Pancreas (tissue), 10 donors: ENCODE results near the gene CRYGN. TPM values are rescaled to one million over a fixed set of nuclear protein-coding genes. Genes with fewer than 3 reads are reported as not detected.
A peak's percentile ranks its signal among the peaks of the same experiment; 100 is the strongest.

Experiments
- ATAC-seq, 4 donors: fragments of 200-7000 bp; cut with Tn5 transposase; one replicate each; pipeline versions ENCODE4 v1.8.0 to v1.9.1; 2020; ENCODE audit warnings: mild to moderate bottlenecking in 4 of 4, moderate library complexity in 4 of 4
- DNase-seq, 6 donors: peaks; one replicate each; pipeline ENCODE4 v3.0.0-alpha.2; 2020
- FAIRE-seq: peaks from 2 replicates; lab custom pipeline; 2012; peaks lifted over from hg19 to GRCh38; lab: Jason Lieb, UNC
- H3K27ac ChIP-seq, 4 donors: fragments of 200-600 bp; sonication (generic); 1 replicate in 3 of 4; 2 replicates in 1 of 4; pipeline versions ENCODE4 v1.5.0 to v1.8.0; 2020
- H3K27me3 ChIP-seq, 4 donors: fragments of 200-600 bp; one replicate each; pipeline ENCODE4 v1.8.0; 2021
- H3K36me3 ChIP-seq, 3 donors: fragments of 200-600 bp; sonication (generic) in 1 of 3; one replicate each; pipeline versions ENCODE4 v1.5.0 to v1.8.0; 2020 to 2021
- H3K4me1 ChIP-seq, 3 donors: fragments of 200-600 bp; one replicate each; pipeline ENCODE4 v1.8.0; 2021
- H3K4me3 ChIP-seq, 4 donors: fragments of 200-600 bp; sonication (generic) in 2 of 4; one replicate each; pipeline versions ENCODE4 v1.5.0 to v1.8.0; 2020 to 2021
- H3K9me3 ChIP-seq, 4 donors: fragments of 200-600 bp; one replicate each; pipeline ENCODE4 v1.8.0; 2021
- WGBS, 2 donors: extraction: QIAGEN DNeasy Blood & Tissue Kit; methylation state at CpG; one replicate each; pipeline ENCODE4 v1.1.7; 2013; 5-methylcytosine and 5-hydroxymethylcytosine counted together
- intact Hi-C, 3 donors: fragments of 100-400 bp; cut with DNase I; formaldehyde crosslinking; loops; one replicate each; pipeline versions ENCODE4 v1.11.1 to v1.14.2; 2022
- polyA plus RNA-seq, 2 donors: library from polyadenylated mRNA; stranded (reverse); fragments of 200-250 nt; gene quantifications; one replicate each; pipeline ENCODE4 v1.2.3, GENCODE V29; 2013
- total RNA-seq, 6 donors: library from RNA; stranded (reverse); fragmentation: NEBNext Ultra II Directional in 4 of 6; extraction: Animal tissue kit (Norgen Biotek cat#: 25700) in 4 of 6; gene quantifications; one replicate each; pipeline versions ENCODE4 v1.2.1 to v1.2.4, GENCODE V29; 2021 to 2023
- TF ChIP-seq, protein P1 (sequence below), 4 donors: fragments of 200-600 bp; sonication (generic) in 3 of 4; IDR thresholded peaks; one replicate each; pipeline versions ENCODE4 v1.5.0 to v1.8.0; 2021; ENCODE audit warnings: antibody characterized with exemption in 4 of 4
- donor health status: healthy with polysubstance abuse.
- donor health status: DM: no; HTN: no; CAD: no; lungs with moderate emphysema.
- donor health status: DM: no; HTN: no; CAD: no.
- donor health status: control.
- donor health status: control.
- donor health status: Bipolar disorder and iron deficiency.
- donor health status: DM: yes; HTN: yes; CAD: no.
- donor health status: DM: no; HTN: no; CAD: no.
- donor health status: DM: no; HTN: no; CAD: no.
- donor health status: DM: yes; HTN: yes; CAD: no.

Gene CRYGN
- total and polyA plus RNA-seq, 8 donors, result 0.07 to 0.18 (median 0.08) TPM; not detected in 4

DNA sequence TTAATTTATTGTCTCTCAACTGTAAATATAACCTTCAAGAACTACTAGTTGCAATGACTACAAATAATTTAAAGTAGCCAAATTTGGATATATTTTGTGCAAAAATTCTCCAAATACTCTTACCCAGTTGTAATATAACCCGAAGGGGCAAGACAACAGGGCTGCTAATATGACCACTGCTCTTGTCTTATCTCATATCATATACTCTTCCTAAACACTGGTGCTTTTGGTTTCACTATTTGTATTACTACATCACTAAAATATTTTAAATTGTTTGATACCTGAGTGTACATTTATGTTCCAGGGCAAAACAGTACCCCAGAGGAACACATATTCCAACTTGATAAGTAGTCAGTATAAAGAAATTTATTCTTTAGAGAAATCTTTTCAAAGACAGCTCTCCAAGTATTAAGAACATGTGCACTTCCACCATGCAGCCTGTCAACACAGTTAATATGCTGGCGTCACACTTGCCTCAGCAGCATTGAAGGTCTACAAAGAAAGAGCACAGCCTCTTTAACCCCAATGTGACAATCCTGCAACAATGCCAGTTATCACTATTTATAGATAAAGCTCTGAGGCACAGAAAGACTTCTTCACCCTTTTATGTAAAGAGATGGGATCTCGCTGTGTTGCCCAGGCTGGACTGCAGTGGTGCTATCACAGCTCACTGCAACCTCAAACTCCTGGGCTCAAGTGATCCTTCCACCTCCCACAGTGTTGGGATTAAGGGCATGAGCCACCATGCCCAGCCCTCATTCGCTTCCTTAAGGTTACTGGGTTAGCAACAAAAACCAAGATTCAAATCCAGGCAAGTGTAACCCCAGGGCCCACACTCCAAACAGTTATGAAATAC lies 41.9 kb upstream of the CRYGN start:
- TF ChIP-seq, protein P1, sequence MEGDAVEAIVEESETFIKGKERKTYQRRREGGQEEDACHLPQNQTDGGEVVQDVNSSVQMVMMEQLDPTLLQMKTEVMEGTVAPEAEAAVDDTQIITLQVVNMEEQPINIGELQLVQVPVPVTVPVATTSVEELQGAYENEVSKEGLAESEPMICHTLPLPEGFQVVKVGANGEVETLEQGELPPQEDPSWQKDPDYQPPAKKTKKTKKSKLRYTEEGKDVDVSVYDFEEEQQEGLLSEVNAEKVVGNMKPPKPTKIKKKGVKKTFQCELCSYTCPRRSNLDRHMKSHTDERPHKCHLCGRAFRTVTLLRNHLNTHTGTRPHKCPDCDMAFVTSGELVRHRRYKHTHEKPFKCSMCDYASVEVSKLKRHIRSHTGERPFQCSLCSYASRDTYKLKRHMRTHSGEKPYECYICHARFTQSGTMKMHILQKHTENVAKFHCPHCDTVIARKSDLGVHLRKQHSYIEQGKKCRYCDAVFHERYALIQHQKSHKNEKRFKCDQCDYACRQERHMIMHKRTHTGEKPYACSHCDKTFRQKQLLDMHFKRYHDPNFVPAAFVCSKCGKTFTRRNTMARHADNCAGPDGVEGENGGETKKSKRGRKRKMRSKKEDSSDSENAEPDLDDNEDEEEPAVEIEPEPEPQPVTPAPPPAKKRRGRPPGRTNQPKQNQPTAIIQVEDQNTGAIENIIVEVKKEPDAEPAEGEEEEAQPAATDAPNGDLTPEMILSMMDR (IDR thresholded peaks at IDR 0.05), result no peak
- no peak for ATAC-seq

DNA sequence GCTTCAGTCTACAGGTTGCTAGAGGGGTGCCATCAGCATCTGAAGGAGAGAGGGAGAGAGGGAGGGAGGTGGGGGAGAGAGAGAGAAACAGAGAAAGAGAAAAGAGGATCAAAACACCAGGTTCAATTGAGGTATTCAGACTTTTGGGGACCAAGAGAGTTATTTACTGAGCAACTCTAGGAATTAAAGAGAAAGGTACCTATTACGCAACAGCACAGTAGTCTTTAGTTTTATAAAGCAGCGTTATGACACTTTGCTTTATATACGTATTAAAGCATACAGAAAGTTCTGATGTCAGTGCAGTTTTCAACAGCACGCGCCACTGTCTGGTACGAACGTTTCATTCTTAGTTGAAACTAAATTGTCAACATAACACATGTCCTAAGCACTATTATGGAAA lies 37.9 kb upstream of the CRYGN start:
- ATAC-seq (no peak), FAIRE-seq (no peak), DNase-seq (no peak)
- Histone ChIP-seq H3K9me3 (no peaks in the 10 kb centered on the region), H3K27me3 (no peaks in the 10 kb centered on the region), H3K4me3 (no peak overlapping the region), H3K36me3 (peaks cover 0 to 3% (median 0%) of the 10 kb centered on the region in 3 donors), H3K4me1 (no peaks in the 10 kb centered on the region), H3K27ac (no peak overlapping the region)
- intact Hi-C loops, result no loop called here
- TF ChIP-seq, protein P1 (IDR thresholded peaks at IDR 0.05), result no peak
- 92 to 94% methylated on average over 7 of the region's 7 CpGs for WGBS, 2 donors

More for the DNA sequence above, 41.9 kb upstream of the CRYGN start:
- intact Hi-C loops, result no loop called here
- no peak for DNase-seq
- Histone ChIP-seq H3K27me3 (no peaks in the 10 kb centered on the region), H3K36me3 (peaks cover 0 to 4% (median 3%) of the 10 kb centered on the region in 3 donors), H3K9me3 (no peaks in the 10 kb centered on the region), H3K27ac (no peak overlapping the region), H3K4me1 (peaks cover 0 to 11% (median 0%) of the 10 kb centered on the region in 3 donors), H3K4me3 (no peak overlapping the region)
- WGBS, 2 donors, result 88 to 90% methylated on average over 4 of the region's 4 CpGs
- no peak for FAIRE-seq

DNA sequence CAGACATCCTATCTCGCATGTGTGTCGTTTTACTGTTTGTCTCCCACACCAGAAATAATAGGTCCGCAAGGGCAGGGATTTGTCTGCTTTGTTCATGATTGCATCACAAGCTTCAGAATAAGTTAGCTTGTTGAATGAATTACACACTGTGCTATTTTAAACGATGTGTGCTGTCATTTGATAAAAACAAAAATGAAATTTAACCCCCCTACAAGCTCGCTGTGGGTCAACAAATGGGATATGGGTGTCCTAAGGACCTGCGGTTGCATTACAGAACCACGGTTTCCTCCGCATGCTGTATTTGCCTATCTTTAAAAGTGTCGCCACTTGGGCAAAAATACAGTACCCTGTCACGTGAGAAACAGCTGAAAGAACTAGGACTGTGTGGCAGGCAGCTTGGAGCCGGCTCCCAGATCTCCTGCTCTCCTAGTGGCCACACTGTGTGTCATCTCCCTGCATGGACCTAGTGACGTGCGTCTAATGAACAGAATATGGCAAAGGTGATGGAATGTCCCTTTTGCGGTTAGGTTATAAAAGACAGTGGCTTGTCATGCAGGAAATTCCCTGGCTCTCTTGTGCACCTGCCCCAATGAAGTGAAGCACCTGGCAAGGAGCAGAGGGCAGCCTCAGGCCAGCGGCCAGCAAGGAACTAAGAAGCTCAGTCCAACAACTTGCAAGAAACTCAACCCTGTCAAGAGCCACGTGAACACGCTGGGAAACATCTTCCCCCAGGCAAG lies 32.9 kb upstream of the CRYGN start:
- no peak for ATAC-seq
- H3K27ac ChIP-seq, result no peak overlapping the region
- no peaks in the 10 kb centered on the region for H3K4me1 ChIP-seq
- no peak for FAIRE-seq
- H3K36me3 ChIP-seq, result peaks cover 0 to 11% (median 11%) of the 10 kb centered on the region in 3 donors
- whole genome bisulfite sequencing, 2 donors, result 87 to 92% methylated on average over 17 of the region's 17 CpGs
- TF ChIP-seq, protein P1 (IDR thresholded peaks at IDR 0.05), result no peak
- no peaks in the 10 kb centered on the region for H3K9me3 ChIP-seq
- DNase-seq, result no peak
- no peaks in the 10 kb centered on the region for H3K27me3 ChIP-seq
- intact Hi-C loops, result no loop called here
- no peak overlapping the region for H3K4me3 ChIP-seq

DNA sequence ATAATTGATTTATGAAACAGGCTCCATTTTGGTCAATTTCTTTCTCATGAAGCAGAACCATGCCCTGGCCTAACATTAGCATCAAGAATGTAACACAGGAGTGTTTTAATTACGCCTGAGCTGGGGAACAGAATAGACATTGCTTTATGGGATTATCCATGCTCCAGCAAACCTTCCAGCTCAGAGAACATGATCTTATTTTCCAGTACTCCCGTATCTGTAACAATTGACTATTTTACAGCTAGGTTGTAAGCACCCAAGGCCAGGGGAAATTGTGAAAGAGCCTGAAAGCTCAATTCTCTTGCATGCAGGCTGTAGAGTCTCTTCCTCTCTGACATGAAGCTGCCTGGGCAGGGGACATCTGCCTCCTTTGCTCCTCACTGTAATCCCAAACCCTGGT lies 30.8 kb upstream of the CRYGN start:
- H3K36me3 ChIP-seq, result peaks cover 0 to 20% (median 11%) of the 10 kb centered on the region in 3 donors

More for the DNA sequence above, 30.8 kb upstream of the CRYGN start:
- FAIRE-seq (no peak), DNase-seq (no peak), ATAC-seq (peak in 2 of 4 donors; percentile 48 to 61)
- no peaks in the 10 kb centered on the region for H3K9me3 ChIP-seq
- WGBS, 2 donors, result 84 to 86% methylated on average over 2 of the region's 2 CpGs
- H3K4me3 ChIP-seq, result no peak overlapping the region
- no peaks in the 10 kb centered on the region for H3K27me3 ChIP-seq
- intact Hi-C loops, result no loop called here
- H3K4me1 ChIP-seq, result no peaks in the 10 kb centered on the region
- no peak overlapping the region for H3K27ac ChIP-seq
- TF ChIP-seq, protein P1 (IDR thresholded peaks at IDR 0.05), result no peak
